GDM1 (cell line): ENCODE data around the gene VEGFA.

ENCODE experiments used
- DNase-seq: peaks from one replicate; lab custom pipeline; 2025; lab: John Stamatoyannopoulos, UW

Gene VEGFA

DNA sequence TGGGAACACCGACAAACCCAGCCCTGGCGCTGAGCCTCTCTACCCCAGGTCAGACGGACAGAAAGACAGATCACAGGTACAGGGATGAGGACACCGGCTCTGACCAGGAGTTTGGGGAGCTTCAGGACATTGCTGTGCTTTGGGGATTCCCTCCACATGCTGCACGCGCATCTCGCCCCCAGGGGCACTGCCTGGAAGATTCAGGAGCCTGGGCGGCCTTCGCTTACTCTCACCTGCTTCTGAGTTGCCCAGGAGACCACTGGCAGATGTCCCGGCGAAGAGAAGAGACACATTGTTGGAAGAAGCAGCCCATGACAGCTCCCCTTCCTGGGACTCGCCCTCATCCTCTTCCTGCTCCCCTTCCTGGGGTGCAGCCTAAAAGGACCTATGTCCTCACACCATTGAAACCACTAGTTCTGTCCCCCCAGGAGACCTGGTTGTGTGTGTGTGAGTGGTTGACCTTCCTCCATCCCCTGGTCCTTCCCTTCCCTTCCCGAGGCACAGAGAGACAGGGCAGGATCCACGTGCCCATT is 15.3 kb downstream of the VEGFA start:
- no peak for DNase-seq

DNA sequence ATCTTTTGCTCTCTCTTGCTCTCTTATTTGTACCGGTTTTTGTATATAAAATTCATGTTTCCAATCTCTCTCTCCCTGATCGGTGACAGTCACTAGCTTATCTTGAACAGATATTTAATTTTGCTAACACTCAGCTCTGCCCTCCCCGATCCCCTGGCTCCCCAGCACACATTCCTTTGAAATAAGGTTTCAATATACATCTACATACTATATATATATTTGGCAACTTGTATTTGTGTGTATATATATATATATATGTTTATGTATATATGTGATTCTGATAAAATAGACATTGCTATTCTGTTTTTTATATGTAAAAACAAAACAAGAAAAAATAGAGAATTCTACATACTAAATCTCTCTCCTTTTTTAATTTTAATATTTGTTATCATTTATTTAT is 15.9 kb downstream of the VEGFA start:
- DNase-seq, result no peak

DNA sequence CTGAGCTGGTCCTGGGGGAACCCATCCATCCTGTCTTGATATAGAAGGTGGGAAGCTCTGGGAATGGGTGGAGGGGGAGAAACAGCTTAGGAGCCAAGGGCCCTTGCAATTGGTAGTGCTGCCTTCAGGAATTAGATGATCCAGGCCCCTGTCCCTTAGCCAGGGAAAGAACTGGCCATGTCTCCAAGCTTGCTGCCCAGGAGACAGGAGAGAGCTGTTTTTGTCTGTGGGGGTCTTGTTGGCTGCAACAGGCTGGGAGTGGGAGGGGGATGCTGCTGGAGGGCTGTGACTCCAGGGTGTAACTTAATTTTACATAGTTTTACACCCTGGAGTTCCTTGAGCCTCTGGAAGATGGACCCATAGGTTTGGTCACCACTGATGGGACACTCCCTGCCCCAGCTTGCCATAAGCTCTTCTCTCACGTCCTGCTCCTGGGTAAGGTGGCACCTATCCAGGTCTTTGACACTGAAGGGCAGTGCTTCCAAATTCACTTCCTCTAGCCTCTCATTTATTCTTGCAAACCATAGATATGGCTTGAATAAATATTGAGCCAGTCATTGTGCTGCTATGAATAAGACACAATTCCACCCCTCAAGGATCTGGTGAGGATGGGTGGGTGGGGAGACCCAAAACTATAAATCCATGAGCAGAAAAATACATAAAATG is 16.8 kb downstream of the VEGFA start:
- no peak for DNase-seq

DNA sequence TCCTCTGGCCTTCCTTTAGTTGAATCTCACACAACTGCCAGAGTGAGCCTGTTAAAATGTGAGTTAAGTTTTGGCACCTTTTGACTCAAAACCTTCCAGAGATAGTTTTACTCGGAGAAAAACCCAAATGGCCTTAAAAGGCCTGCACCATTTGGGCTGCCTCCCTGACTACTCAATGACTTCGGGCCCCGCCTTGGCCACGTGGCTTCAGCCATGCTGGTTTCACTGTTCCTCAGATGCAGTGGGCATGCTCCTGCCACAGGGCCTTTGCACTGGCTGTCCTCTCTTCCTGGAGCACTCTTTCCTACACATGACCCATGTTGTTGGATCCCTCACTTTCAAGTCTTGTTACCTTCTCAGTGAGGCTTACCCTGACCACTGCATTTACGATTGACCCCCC is 18.3 kb downstream of the VEGFA start:
- DNase-seq, result no peak

DNA sequence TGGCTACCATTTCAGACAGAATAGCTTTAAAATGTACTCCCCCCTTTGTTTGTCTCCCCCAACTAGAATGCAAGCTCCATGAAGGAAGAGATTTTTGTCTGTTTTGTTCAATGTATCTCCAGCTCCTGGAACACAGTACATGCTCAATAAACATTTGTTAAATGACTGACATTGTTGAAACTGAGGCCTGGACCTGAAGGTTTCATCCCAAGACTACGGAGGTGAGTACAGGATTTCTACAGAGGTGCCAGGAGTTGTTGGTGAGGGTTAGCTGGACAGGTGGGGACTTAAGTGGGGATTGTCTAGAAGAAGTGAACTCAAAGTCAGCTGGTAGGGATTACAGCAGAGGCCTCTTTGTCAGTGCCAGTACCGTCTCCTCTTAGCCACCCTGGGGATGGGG is 19.4 kb downstream of the VEGFA start:
- DNase-seq, result no peak

DNA sequence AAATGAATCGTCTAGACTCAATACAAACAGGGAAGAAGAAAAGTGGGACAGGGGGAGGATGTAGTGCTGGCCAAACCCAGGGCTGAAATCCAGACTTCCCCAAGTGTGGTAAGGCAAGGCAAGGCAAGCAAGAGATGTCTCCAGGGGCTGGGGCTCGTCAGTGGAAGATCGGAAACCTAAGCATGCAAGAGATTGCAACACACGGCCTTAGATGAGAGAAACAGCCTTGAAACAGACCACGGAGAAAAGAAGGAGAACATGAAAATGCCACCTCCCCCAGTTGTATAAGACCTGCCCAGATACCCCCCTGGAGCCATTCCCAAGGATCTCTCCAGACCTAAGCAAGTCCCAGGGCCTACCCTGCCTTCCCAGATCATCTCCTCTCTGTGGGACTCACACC is 20.0 kb downstream of the VEGFA start:
- DNase-seq, result no peak

DNA sequence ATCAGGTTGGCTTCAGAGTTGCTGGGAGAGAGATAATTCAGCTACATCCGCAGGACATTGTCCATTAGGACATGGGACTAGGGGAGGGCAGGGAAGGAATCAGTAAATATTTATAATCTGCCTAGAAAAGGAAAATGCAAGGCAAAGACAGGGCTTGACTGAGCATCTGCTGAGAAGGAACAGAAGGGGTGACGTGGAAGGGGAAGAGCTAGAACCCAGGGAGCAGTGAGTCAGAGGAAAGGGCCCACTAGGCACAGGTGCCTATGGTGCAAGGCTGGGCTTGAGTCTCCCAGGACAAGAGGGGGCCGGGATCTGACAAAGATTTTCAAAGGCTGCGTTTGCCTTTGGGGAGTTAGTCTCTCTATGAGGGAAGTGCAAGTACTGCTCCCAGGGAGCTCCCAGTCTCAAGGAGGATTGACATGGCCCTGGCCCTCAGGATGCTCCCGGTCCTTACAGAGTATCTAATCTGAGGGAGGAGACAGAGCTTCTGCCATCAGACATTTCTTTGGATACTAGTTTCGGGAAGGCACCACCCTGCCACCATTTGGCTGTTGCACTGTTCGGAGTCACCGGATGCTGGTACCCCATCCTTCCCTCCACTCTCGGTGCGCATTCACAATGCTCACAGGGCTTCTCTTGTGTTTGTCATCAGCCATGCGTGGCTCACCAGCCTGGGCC is 21.9 kb downstream of the VEGFA start:
- no peak for DNase-seq

DNA sequence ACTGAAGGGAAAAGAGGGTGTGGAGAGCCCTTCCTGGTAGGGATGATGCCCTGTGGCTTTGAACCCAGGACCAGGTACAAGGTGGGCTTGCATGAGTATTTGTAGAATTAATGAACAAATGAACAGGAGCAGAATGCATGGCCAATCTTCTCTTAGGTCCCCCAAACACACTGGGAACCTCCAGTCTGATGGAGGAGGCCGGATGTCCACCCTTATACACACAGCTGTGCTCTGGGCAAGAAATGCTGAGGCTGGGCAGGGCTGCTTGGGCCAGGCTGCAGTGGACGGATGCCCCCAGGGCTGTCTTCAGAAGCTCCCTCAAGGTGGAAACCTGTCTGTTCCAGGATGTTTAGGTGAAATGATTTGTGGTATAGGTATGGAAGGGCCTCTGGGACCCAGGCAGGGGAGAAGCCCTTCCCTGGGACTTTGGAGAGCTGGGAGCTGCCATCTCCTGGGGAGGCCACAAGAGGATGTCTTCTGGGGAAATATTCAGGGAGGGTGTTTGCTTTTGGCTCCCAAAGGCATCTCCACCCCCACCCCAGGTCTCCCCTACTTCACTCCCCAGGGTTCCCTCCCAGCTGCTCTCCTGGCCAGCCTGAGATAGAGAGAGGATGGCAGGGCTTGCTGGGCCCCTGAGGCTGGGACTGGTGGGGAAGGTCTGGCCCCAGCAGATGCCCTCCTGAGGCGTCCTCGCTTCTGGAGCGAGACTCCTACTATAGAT is 23.3 kb downstream of the VEGFA start:
- no peak for DNase-seq

DNA sequence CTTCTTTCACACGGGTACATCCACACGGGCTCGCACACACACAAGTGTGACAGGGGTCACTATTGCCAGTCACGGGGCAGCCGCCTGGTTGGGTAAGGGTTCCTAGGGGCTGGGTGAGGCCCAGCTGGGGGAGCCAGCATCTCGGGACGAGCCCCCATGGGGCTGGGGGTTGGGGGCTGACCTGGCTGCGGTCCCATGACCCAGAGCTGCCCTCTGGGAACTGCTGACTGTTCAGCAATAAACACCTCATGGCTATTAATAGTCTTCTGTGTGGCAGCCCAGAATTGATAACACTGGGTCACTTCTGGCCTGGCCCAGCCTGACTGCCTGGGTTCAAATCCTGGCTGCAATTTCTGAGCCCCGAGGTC is 23.8 kb downstream of the VEGFA start:
- DNase-seq, result no peak

DNA sequence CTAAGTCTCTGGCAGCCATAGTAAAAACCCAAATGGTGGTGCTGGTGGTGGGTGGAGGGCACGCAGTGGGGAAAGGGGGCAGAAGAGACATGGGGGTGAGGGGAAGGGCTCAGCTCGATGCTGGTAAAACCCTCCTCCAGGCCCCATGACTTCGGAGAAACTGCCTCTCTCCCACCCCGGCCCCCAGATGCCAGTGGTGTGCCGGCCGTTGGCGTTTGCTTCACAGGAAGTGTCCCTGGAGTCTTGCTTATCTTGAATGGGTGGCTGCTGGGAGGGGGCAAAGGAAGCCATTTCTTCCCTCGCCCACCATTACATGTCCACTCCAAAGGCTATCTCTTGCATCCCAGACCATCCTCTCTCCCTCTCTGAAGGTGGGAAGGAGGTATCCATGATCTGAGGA is 25.4 kb downstream of the VEGFA start:
- DNase-seq, result no peak

DNA sequence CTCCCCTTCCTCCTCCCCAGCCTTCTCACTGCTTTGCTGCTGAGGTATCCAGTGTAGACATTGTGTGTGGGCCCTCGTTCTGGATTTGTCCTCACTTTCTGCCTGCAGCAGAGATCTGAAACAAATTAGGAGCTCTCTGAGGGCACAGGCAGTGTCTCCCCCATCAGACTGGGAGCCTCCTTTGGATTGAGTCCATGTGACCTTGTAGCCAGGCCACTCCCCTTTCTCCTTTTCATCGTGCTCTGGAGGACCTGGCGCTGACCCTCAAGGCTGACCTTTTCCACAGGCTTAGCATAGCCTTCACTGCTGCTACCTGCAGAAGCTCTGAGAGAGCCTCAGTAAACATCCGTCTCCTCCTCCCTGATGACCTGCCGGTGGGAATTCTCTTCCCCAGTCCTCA is 26.2 kb downstream of the VEGFA start:
- no peak for DNase-seq

DNA sequence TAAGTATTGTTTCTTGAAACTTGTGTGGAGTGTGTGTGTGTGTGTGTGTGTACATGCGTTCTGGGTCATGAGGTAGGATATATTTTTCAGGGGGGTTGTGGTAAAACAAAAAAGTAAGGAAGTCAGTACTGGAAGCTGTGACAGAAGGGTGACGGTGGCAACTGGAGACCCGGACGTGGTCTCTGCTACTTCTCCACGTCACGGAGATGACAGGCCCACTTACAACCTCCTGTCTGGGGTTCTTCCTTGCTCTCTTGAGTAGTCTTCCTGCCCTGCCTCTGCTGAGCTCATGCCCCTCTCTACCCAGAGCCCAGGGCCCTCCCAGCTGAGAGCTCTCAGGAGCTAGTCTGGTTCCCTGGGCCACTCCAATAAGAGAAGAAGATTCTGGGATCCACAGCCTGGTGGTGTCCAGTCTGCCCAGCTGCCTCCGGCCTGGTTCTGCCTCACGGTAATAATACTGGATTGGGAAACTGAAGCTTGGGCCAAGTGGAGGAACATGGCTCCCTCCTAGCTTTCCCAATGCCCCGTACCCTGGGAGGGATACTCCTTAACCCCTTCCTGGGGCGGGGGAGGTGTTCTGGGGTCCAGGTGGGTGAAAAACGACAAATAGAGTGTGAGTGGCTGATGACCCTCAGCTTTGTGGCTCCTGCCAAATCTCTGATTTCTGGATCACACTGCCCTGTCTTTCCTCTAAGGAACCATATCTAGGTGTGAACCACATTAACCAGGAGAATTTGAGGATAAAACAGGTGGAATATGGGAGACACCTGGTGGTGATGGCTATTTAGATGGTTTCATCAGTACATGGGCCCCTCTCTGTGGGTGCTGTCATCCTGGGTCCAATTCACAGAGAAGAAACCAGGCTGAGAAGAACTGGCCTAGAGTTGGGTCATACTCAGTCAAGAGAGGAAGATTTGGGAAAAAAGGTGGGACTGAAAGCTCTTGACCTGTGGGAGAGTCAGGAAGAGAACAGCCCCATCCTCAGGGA is 27.2 kb downstream of the VEGFA start:
- DNase-seq, result peak; percentile 67

DNA sequence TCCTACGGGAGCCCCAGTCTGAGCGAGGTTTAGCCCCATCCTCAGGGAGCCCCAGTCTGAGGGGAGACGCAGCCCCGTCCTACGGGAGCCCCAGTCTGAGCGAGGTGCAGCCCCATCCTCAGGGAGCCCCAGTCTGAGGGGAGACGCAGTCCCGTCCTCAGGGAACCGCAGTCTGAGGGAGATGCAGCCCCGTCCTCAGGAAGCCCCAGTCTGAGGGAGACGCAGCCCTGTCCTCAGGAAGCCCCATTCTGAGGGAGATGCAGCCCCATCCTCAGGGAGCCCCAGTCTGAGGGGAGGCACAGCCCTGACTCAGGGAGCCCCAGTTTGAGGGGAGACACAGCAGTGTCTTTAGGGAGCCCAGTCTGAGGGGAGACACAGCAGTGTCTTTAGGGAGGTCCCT is 27.9 kb downstream of the VEGFA start:
- DNase-seq, result no peak

DNA sequence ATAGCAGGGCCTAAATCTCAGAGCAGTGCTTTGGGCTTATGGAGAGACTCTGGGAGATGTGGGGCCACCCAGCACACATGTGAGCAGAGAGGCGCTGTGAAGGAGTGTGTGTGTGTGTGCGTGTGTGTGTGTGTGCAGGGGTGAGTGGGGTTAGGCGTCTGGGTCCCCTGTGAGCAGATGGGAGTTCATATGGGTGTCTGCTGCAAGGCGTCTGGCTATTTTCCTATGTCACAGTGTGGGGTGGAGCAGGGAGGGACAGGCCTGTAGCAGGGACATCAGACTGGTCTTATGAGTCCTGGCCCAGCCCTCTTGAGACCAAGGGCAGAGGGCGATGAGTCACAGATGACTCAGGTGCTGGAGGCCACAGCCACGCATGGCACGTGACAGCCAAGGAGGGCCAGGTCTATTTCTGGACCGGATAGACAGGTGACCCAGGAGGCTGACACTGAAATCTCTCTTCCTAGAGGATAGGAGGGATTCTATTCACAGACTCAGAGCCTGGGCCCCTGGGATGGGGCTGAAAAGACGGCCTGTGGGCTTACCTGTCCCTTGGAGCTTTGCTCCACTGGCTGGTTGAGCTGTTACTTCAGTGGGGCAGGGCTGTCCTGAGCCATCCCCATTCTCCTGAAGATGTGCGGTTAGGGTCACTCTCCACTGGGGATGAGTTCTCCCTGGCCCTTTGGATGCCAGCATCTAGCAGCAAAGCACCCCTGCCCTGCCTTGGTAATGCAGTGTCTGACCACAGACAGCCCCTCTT is 28.9 kb downstream of the VEGFA start:
- peak; percentile 40 for DNase-seq

DNA sequence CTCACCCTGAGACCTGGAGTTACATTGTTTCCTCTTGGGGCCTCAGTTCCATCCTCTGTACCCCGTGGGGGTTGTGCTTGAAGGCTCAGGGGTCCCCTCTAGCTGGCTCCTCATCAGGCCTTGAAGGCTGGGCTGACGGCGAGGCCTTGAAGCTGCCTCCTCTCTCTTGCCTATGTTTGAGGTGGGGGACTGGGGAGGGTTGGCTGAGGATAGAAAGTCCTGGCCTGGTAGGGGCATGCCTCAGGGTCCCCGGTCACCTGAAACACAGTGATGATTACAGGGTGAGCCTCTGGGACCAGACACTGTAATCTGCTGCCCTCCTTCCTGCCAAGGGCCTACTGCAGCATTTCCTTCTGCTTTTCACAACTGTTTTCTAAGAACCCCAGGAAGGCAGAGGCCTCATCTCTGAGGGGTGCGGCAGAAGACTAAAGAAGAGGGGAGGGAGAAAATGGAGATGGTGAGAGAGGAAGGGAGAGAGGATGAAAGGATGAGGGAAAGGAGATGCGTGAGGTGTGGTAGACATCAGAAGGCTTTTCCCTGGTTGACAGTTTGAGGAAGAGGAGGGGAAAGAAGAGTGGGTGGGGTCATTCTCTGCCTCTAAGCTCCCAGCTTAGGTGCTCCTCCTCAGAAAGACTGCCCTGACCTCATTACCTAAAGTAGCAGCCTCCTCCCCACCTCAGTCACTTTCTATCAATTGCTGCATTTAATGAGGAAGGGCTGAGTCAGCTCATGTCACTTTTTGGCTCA is 29.7 kb downstream of the VEGFA start:
- peak; percentile 71 for DNase-seq

DNA sequence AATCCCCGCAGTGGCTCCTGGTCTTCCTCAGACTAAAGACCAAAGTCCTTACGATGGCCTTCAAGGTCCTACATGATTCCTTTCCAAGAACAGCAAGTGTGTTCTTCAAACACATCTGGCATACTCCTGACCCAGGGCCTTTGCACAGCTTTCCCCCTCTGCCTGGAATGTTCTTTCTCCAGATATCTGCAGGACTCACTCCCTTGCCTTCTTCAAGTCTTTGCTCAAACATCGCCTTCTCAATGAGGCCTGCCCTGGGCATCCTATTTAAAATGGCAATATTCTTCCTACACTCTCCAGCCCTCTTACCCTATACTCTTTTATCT is 30.2 kb downstream of the VEGFA start:
- DNase-seq, result no peak

DNA sequence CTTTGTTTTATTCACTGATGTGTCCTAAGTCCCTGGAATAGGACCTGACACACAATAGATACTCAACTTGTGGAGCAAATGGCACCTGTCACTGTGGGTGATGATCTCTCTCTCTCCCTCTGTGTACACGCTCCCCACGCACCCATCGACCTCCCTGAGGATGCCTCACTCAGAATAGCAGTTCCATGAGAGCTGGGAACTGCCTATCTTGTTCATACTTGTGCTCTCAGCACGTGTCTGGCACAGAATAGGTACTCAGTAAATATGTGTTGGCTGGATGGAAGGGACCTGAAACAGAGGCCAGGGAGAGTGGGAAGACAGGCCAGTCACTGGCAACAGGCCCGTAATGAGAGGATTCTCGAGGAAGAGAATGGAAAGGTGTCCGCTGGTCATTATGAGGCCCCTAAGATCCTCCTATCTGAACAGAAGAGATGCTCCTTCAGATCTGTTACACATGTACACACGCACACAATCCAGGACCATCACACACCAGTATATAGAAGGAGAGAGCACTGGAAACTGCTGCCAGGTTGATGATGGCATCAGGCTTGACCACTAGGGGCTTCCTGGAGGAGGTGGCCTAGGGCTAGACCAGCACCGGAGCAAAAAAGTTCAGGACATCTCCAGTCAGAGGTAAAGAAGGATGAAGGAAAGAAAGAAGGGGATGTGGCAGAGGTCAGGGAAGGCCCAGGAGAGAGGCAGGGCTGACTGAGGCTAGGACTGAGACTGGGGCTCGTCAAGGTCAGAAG is 30.9 kb downstream of the VEGFA start:
- no peak for DNase-seq

DNA sequence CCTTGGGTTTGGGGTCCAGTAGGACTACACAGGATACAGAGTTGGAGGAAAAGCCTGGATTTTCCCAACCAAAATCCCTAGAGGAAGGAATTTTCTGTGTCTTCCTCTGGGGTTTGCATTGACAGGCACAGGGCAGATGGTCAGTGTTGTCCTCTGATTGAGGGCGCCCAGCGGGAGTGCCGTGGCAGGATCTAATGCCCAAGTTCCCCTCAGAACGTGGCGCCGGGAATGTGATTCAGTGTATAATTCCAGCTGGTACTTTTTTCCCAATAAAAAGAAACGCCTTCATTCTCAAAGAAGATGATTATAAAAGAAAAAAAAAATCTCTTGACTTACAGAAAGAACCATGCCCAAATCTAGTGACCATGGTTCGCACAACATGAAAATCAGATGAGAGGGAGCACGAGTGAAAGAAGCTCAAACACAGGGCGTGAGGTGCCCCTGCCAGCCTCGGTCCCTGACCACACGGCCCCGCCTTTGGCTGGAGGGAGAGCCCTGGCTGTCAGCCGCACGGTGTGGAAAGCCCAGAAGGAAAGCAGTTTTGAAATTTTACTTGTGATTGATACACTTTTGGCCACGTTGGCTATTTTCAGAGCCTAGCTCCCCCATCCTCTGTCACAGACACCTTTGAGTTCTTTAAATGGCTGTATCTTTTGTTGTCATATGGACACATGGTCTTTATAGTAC is 31.6 kb downstream of the VEGFA start:
- no peak for DNase-seq

DNA sequence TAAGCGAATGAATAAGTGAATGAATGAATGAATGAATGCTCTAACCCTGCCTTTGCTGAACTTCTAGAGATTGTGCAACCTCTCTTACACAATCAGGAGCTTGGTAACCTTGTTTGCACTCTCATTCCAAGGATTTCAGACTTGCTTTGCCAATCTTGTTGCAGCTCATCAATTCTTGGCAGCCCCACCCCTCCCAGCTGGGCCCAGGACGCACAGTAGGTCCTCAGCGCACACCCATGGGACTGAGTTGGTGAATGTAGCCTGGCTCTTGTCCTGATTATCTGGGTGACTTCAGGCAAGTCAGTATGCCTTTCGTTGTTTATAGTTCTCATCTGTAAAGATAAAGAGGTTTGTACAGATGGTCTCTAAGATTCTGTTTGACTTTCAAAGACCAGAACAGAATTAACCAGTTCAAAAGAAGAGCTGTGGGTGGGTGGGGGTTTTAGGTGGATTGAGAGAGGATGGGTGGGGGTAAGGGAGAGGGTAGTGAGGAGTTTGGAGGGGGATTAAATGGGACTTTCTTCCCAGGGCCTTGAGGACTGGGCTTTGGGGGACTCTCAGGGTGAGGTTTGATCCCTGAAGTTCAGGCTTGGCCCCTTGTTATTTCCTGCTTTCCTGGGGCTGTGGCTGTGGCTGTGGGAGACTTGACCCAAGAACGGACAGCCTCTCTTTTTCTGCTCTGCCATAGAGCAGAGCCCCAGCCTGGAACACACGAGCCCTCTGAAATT is 33.2 kb downstream of the VEGFA start:
- no peak for DNase-seq
